Measurements from ENCODE around the gene WDR17. TPM values are rescaled to one million over a fixed set of nuclear protein-coding genes. Genes with fewer than 3 reads are reported as not detected.

Gene WDR17
- total and polyA plus RNA-seq, 2 of the 8 experiments (the other 6 are each of a cell fraction or from before 2014, with no cell fraction given), result 1.4 to 3.3 TPM

DNA sequence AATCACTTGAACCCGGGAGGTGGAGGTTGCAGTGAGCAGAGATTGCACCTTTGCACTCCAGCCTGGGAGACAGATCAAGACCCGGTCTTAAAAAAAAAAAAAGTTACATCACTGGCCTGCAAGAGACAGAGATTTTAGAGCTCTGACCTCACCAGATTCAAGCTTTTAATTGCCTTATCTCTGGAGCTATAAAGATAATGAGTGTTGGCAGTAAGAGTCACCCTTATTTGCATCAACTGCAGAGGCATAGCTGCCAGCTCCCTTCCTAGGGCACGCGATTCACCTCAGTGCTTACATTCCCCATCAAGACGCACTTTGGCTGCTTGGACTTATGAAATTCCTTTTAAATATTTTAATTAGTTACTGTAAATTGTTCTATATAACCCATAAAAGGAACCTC lies 142.2 kb downstream of the WDR17 start (continued):
- TF ChIP-seq, protein P1, sequence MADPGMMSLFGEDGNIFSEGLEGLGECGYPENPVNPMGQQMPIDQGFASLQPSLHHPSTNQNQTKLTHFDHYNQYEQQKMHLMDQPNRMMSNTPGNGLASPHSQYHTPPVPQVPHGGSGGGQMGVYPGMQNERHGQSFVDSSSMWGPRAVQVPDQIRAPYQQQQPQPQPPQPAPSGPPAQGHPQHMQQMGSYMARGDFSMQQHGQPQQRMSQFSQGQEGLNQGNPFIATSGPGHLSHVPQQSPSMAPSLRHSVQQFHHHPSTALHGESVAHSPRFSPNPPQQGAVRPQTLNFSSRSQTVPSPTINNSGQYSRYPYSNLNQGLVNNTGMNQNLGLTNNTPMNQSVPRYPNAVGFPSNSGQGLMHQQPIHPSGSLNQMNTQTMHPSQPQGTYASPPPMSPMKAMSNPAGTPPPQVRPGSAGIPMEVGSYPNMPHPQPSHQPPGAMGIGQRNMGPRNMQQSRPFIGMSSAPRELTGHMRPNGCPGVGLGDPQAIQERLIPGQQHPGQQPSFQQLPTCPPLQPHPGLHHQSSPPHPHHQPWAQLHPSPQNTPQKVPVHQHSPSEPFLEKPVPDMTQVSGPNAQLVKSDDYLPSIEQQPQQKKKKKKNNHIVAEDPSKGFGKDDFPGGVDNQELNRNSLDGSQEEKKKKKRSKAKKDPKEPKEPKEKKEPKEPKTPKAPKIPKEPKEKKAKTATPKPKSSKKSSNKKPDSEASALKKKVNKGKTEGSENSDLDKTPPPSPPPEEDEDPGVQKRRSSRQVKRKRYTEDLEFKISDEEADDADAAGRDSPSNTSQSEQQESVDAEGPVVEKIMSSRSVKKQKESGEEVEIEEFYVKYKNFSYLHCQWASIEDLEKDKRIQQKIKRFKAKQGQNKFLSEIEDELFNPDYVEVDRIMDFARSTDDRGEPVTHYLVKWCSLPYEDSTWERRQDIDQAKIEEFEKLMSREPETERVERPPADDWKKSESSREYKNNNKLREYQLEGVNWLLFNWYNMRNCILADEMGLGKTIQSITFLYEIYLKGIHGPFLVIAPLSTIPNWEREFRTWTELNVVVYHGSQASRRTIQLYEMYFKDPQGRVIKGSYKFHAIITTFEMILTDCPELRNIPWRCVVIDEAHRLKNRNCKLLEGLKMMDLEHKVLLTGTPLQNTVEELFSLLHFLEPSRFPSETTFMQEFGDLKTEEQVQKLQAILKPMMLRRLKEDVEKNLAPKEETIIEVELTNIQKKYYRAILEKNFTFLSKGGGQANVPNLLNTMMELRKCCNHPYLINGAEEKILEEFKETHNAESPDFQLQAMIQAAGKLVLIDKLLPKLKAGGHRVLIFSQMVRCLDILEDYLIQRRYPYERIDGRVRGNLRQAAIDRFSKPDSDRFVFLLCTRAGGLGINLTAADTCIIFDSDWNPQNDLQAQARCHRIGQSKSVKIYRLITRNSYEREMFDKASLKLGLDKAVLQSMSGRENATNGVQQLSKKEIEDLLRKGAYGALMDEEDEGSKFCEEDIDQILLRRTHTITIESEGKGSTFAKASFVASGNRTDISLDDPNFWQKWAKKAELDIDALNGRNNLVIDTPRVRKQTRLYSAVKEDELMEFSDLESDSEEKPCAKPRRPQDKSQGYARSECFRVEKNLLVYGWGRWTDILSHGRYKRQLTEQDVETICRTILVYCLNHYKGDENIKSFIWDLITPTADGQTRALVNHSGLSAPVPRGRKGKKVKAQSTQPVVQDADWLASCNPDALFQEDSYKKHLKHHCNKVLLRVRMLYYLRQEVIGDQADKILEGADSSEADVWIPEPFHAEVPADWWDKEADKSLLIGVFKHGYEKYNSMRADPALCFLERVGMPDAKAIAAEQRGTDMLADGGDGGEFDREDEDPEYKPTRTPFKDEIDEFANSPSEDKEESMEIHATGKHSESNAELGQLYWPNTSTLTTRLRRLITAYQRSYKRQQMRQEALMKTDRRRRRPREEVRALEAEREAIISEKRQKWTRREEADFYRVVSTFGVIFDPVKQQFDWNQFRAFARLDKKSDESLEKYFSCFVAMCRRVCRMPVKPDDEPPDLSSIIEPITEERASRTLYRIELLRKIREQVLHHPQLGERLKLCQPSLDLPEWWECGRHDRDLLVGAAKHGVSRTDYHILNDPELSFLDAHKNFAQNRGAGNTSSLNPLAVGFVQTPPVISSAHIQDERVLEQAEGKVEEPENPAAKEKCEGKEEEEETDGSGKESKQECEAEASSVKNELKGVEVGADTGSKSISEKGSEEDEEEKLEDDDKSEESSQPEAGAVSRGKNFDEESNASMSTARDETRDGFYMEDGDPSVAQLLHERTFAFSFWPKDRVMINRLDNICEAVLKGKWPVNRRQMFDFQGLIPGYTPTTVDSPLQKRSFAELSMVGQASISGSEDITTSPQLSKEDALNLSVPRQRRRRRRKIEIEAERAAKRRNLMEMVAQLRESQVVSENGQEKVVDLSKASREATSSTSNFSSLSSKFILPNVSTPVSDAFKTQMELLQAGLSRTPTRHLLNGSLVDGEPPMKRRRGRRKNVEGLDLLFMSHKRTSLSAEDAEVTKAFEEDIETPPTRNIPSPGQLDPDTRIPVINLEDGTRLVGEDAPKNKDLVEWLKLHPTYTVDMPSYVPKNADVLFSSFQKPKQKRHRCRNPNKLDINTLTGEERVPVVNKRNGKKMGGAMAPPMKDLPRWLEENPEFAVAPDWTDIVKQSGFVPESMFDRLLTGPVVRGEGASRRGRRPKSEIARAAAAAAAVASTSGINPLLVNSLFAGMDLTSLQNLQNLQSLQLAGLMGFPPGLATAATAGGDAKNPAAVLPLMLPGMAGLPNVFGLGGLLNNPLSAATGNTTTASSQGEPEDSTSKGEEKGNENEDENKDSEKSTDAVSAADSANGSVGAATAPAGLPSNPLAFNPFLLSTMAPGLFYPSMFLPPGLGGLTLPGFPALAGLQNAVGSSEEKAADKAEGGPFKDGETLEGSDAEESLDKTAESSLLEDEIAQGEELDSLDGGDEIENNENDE (IDR thresholded peaks at IDR 0.05; ENCODE audit: insufficient replicate concordance, low read length), result no peak
